ENCODE data around the gene UBE2Z. TPM values are rescaled to one million over a fixed set of nuclear protein-coding genes. Genes with fewer than 3 reads are reported as not detected.

UBE2Z gene
- total and polyA plus RNA-seq, 2 of the 8 experiments (the other 6 are each of a cell fraction or from before 2014, with no cell fraction given): 73.4 to 75.9 TPM

GRCh38 chr17:48869821-48870318, 38.3 kb upstream of the UBE2Z start:
- Histone ChIP-seq H3K9me3 (ENCODE audit: insufficient read depth in 2 of 2, low read depth in 1 of 2, low read length in 1 of 2) (no peaks in the 10 kb centered on the region), H2BK120ac (replicated peaks; ENCODE audit: low read depth, low read length) (no peak overlapping the region), H2BK20ac (ENCODE audit: low read length) (no peak overlapping the region), H3K4me3 (ENCODE audit: extremely low read depth in 1 of 4, insufficient read depth in 2 of 4, low read depth in 3 of 4, low read length in 4 of 4) (no peak overlapping the region), H2AK5ac (ENCODE audit: low read depth, low read length) (no peak overlapping the region), H3K27me3 (replicated peaks in 1 of 4; ENCODE audit: control insufficient read depth in 3 of 4, extremely low read depth in 1 of 4, insufficient read depth in 3 of 4, low read length in 3 of 4) (no peaks in the 10 kb centered on the region), H3K27ac (ENCODE audit: low read depth, low read length) (no peak overlapping the region), H3K14ac (ENCODE audit: insufficient read length) (no peak overlapping the region), H3K56ac (replicated peaks; ENCODE audit: insufficient read length, low read depth, low read length) (no peak overlapping the region), H3K23ac (ENCODE audit: insufficient read length) (no peak overlapping the region), H3K36me3 (ENCODE audit: control insufficient read depth in 2 of 4, insufficient read depth in 4 of 4, low read length in 3 of 4) (no peaks in the 10 kb centered on the region), H3K9ac (replicated peaks in 1 of 4; ENCODE audit: extremely low read depth in 1 of 4, low read depth in 3 of 4, low read length in 3 of 4) (no peak overlapping the region), H3K23me2 (ENCODE audit: low read depth, low read length) (no peaks in the 10 kb centered on the region), H3K79me1 (ENCODE audit: low read depth, low read length) (no peaks in the 10 kb centered on the region; the same call in 1 of the 2 replicates), H3K79me2 (ENCODE audit: control insufficient read depth in 1 of 2, insufficient read depth in 2 of 2, low read length in 2 of 2) (no peaks in the 10 kb centered on the region), H2AFZ (ENCODE audit: low read length) (no peak overlapping the region), H4K8ac (ENCODE audit: extremely low read depth, insufficient read depth, low read length) (no peak overlapping the region), H2BK15ac (ENCODE audit: low read length) (no peak overlapping the region), H3K4ac (replicated peaks; ENCODE audit: insufficient read length, low read depth, low read length) (no peak overlapping the region), H4K91ac (replicated peaks; ENCODE audit: insufficient read length, low read length) (no peak overlapping the region), H4K20me1 (replicated peaks in 1 of 2; ENCODE audit: control insufficient read depth in 1 of 2, insufficient read depth in 2 of 2, low read length in 2 of 2) (no peaks in the 10 kb centered on the region), H3K4me1 (replicated peaks in 1 of 4; ENCODE audit: control insufficient read depth in 3 of 4, insufficient read depth in 4 of 4, low read length in 3 of 4) (no peaks in the 10 kb centered on the region), H3K4me2 (ENCODE audit: insufficient read depth in 1 of 2, low read depth in 2 of 2, low read length in 2 of 2) (no peak overlapping the region), H4K5ac (ENCODE audit: insufficient read length, low read depth, low read length) (no peak overlapping the region), H2BK5ac (ENCODE audit: low read depth, low read length) (no peak overlapping the region), H3K18ac (ENCODE audit: extremely low read depth, low read length) (no peak overlapping the region), H2BK12ac (ENCODE audit: low read depth, low read length) (no peak overlapping the region)
- FAIRE-seq (no peak), DNase-seq (ENCODE audit: low read depth in 1 of 2, low spot score in 2 of 2) (no peak)
- CTCF ChIA-PET (ENCODE audit: partially characterized antibody): interaction anchor here (1.9 to 88.5 kb wide), 3 partner anchors 5 to 198 kb away, joined by 5 to 2590 read pairs (median 2590); partner anchors contain the start of genes ATP5MC1, CALCOCO2 and TTLL6
- 92% methylated on average over 6 of the region's 6 CpGs; no CpG with 5 or more reads in 1 of the 2 experiments for WGBS, 2 experiments (ENCODE audit: extremely low coverage in 1 of 2, insufficient coverage in 1 of 2, insufficient read length in 1 of 2, insufficient replicate concordance in 2 of 2, low coverage in 1 of 2, low lambda C conversion rate in 2 of 2, missing lambda C conversion rate in 1 of 2)
- POLR2A ChIA-PET (ENCODE audit: partially characterized antibody): interaction anchor here (1.3 to 1.6 kb wide), 2 partner anchors 9 to 52 kb away, joined by 3 to 6 read pairs; partner anchors contain the start of gene TTLL6
- TF ChIP-seq GABPA (IDR thresholded peaks at IDR 0.05; ENCODE audit: borderline replicate concordance, insufficient read depth, low read length) (no peak), SRF (IDR thresholded peaks at IDR 0.05; ENCODE audit: low read depth, low read length) (no peak), KDM1A (IDR thresholded peaks at IDR 0.05; ENCODE audit: borderline replicate concordance, low read length) (no peak), JUND (IDR thresholded peaks at IDR 0.05; ENCODE audit: low read length) (no peak), GTF2F1 (IDR thresholded peaks at IDR 0.05; ENCODE audit: borderline replicate concordance, low read depth, low read length) (no peak), CTBP2 (IDR thresholded peaks at IDR 0.05; ENCODE audit: borderline replicate concordance, insufficient read depth, insufficient read length, low read length) (no peak), HDAC2 (IDR thresholded peaks at IDR 0.05; ENCODE audit: borderline replicate concordance in 1 of 2, low read depth in 2 of 2, low read length in 2 of 2) (no peak), KDM5A (IDR thresholded peaks at IDR 0.05; ENCODE audit: low read length) (no peak), CBX5 (IDR thresholded peaks at IDR 0.05; ENCODE audit: low read depth, low read length) (no peak)
- TF ChIP-seq, protein P1, sequence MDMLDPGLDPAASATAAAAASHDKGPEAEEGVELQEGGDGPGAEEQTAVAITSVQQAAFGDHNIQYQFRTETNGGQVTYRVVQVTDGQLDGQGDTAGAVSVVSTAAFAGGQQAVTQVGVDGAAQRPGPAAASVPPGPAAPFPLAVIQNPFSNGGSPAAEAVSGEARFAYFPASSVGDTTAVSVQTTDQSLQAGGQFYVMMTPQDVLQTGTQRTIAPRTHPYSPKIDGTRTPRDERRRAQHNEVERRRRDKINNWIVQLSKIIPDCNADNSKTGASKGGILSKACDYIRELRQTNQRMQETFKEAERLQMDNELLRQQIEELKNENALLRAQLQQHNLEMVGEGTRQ (IDR thresholded peaks at IDR 0.05; ENCODE audit: low read length): no peak
